Embryonic facial prominence (tissue), 1 donor: ENCODE results near the gene NKX1-1.

Experiments
- DNase-seq: peaks from one replicate; pipeline ENCODE4 v3.0.0-alpha.2; 2016; ENCODE audit errors: extremely low spot score

NKX1-1 gene

GRCh38 chr4:1360423-1361283 lies 45.6 kb downstream of the NKX1-1 start:
- DNase-seq = no peak

GRCh38 chr4:1359976-1360375 lies 46.3 kb downstream of the NKX1-1 start:
- DNase-seq = no peak

GRCh38 chr4:1359144-1359501 lies 47.1 kb downstream of the NKX1-1 start:
- DNase-seq = no peak

DNA sequence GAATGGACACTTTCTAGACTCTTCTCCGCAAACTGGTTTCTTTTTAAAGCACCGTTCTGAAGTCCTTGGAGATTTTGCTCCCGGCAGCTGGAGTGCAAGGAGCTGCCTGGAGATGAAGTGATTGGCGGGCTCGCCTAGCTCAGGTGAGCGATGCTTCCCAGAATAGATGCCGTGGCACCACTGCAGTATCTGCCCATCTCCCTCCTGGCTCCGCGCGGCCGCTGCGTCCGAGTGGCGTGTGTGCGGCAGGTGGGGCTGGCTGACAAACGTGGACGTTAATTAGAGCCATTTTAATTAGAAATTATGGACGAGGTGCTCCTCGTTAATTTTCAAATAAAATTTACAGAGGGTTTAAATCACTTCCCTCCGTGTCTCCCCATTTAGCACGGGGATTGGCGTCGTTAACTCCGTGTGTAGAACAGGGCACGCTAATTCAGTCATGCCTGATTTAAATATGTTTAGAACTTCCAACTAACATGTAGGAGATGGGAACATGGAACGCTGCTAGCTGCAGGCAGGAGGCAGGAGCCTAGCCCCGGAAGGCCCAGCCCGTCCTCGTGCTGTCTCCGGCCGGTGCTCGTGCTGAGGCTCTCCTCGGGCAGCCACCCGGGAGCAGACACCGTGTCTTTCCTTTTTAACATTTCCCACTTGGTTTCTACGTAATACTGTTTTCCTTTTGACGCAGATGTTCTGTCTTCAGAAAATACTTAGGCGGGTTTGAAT lies 47.7 kb downstream of the NKX1-1 start:
- DNase-seq = no peak

DNA sequence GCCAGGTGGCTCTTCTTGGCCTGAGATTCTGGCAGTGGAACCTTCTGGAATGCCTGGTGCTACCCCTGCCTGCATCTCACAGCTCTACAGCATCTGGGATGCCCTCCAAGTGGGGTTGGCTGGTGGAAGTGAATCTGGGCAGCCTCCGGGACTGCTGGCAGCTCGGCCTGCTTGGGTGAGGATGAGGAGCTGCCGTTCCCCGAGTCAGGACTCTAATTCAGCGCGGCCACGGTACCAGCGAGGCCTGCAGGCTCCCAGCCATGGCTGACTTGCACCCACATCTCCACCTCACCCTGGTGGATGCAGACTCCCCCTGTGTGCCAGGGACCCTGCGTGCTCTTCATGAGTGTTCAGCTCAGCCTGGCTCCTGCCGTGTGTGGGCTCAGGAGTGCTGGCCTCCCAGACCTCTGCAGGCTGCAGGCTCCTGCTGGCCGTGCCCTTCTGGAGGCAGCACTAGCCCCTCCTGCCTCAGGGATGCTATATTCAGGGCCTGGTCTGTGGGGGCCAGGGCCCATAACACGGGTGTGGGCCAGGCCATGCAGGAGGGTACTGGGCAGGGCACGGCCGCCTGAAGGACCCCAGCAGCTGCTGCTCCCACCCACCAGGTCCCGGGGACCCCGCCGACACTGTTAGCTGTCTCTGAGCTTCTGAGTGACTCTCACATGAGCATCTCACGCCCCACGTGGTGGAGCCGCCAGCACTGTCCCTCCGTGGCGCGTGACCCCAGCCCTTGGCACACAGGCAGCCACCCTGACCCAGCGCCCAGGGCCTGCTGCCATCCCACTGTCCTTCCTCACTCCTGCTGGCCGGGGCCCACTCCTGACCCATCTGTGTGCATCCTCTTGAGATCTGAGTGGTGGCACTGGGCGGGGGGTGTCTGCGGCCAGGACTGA lies 48.6 kb downstream of the NKX1-1 start:
- DNase-seq = no peak

DNA sequence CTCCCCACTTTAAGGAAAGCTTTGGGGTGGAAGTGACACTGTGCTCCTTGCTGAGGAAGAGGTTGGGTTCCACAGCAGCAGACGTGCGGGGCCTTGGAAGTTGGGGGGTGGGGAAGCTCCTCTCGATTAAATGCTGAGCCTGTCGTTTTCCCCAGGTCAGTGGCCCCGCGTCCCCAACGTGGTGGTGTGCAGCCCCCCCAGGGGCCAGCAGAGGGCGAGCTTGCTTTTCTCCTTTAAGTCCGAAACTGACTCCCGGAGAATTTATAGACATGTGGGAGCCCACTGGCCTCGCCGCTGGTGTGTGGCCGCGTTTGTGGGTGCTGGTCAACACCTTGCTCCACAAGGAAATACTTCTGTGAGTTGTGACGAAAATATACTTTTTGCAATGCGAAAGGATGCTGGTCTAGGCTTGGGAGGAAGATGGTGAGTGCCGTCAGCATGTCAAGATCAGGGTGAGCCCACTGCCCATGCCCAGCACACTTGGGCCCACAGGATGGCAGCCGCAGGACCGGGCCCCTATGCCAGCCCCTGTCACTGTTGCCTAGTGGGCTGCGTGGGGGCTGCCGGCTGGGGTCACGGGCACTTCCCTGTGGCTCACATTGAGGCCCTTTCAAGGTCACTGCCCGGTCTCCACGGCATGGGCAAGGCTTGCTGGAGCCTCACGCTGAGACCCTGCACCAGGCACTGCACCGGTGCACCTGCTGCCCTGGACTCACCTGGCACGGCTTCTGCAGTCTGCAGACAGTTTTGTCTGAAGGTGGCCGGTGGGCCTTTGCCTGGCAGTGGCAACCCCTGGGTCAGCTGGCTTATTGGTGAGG lies 49.9 kb downstream of the NKX1-1 start:
- DNase-seq = no peak

GRCh38 chr4:1355378-1355777 lies 50.9 kb downstream of the NKX1-1 start:
- DNase-seq = no peak

GRCh38 chr4:1354983-1355275 lies 51.3 kb downstream of the NKX1-1 start:
- DNase-seq = no peak

DNA sequence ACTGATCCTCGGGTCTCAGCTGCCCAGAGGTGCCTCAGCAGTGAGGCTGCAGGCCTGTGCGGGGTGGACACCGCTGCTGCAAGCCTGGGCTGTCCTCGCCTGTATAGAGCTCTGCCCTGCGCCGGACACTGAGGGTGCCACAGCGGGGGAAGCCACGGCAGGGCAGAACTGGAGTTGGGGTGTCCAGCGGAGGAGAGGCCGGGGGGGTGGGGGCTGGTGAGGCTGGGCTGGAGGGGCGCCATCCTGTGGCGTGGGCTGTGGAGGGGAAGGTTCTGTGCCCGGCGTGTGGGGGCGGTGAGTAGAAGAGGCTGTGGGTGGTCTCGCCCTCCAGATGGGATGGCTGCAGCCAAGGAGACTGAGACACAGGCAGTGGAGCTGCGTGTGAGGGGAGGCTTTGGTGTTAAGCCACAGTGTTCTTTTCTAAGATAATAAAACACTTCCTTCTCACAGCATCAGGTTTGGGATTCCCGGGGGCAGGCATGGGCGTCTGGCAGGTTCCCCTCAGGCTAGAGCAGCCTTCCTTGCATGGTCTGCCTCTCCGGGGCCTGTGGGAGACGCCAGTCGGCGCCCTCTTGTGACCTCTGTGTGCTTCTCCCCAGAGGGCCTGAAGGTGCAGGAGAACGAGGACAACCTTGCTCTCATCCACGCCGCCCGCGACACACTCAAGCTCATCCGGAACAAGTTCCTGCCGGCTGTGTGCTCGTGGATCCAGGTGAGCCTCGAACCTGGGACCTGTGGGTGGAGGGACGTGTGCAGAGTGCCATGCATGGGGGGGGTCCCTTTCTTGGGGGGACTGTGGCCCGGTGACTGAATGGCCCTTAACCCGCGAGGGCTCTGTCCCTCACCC lies 51.9 kb downstream of the NKX1-1 start:
- no peak for DNase-seq

GRCh38 chr4:1353186-1354055 lies 52.8 kb downstream of the NKX1-1 start:
- no peak for DNase-seq
